Measurements from ENCODE around the gene PCBD1. TPM values are rescaled to one million over a fixed set of nuclear protein-coding genes. Genes with fewer than 3 reads are reported as not detected.

Gene PCBD1
- total RNA-seq, 1 donor from 2014 or later: 162 TPM

DNA sequence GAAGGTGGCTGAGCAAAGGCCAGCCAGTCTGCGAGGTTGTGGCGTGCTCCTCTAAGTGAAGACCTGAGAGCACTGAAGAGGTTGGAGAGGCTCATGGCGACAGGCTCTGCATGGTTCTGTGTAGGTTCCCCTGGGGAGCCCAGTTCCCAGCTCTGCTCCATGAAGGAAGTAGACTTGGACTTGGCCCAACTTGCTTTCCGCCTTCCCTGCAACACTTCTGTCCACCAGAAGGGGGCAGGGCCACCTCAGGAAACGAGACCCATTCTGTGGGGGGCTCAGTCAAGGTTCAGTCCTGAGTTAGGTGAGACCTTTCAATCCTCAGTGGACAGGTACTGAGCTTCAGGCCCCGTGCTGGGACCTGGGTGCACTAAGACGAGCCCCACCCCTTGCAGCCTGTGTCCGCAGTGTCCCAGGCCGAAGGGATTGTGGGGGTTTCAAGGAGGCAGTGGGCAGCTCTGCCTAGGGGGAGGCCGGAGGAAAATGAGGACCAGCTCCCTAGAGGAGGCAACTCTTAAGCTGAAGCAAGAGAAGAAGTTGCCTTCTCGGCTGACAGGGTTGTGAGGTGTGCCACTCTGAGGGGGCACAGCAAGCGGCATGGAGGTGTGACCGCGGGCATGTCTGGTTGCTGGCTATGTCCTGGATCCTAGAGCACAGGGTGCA, 15.0 kb upstream of the PCBD1 start:
- no peaks in the 10 kb centered on the region for H3K9me3 Mint-ChIP-seq (ENCODE audit: low read depth)
- H3K4me3 Mint-ChIP-seq (ENCODE audit: low read depth): no peak overlapping the region
- no peaks in the 10 kb centered on the region for H3K36me3 Mint-ChIP-seq (ENCODE audit: insufficient read depth)
- H3K4me1 Mint-ChIP-seq (ENCODE audit: low read depth): peaks cover 2% of the 10 kb centered on the region
- peaks cover 40% of the 10 kb centered on the region for H3K27me3 Mint-ChIP-seq
- TF ChIP-seq, protein P1, sequence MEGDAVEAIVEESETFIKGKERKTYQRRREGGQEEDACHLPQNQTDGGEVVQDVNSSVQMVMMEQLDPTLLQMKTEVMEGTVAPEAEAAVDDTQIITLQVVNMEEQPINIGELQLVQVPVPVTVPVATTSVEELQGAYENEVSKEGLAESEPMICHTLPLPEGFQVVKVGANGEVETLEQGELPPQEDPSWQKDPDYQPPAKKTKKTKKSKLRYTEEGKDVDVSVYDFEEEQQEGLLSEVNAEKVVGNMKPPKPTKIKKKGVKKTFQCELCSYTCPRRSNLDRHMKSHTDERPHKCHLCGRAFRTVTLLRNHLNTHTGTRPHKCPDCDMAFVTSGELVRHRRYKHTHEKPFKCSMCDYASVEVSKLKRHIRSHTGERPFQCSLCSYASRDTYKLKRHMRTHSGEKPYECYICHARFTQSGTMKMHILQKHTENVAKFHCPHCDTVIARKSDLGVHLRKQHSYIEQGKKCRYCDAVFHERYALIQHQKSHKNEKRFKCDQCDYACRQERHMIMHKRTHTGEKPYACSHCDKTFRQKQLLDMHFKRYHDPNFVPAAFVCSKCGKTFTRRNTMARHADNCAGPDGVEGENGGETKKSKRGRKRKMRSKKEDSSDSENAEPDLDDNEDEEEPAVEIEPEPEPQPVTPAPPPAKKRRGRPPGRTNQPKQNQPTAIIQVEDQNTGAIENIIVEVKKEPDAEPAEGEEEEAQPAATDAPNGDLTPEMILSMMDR (IDR thresholded peaks at IDR 0.05; ENCODE audit: unreplicated experiment): peak; percentile 92
- no peak overlapping the region for H3K27ac Mint-ChIP-seq
- peak; percentile 57 for DNase-seq (ENCODE audit: low spot score, unreplicated experiment)

DNA sequence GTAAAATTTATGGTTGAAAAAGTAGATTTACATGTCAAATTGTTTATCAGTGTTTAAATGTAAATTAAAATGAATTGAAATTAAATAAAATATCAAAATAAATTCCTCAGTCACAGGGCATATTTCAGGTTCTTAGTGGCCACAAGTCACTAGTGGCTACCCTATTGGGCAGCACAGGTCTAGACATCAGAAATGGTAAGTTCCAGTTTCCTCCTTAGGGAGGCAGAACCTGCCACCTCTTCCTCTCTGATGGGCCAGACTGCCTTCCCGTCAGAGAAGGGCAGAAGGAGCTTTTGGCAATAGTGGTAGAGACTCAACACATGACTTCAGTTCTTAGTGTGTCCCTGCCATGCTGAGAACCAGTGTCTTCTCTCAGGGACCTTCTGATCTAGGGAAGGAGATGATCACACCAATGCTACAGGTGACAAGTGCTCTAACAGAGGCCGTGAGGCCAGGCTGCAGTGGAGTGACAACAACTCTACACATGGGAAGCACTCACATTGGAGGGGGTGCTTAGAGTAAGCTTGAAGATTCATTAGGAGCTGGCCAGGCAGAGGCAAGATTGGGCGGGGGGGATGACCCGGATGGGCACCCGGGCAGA, 14.4 kb upstream of the PCBD1 start:
- H3K9me3 Mint-ChIP-seq (ENCODE audit: low read depth): no peaks in the 10 kb centered on the region
- TF ChIP-seq, protein P1 (IDR thresholded peaks at IDR 0.05; ENCODE audit: unreplicated experiment): no peak
- no peaks in the 10 kb centered on the region for H3K36me3 Mint-ChIP-seq (ENCODE audit: insufficient read depth)
- no peak overlapping the region for H3K27ac Mint-ChIP-seq
- no peak overlapping the region for H3K4me3 Mint-ChIP-seq (ENCODE audit: low read depth)
- peaks cover 33% of the 10 kb centered on the region for H3K27me3 Mint-ChIP-seq
- peaks cover 2% of the 10 kb centered on the region for H3K4me1 Mint-ChIP-seq (ENCODE audit: low read depth)
- DNase-seq (ENCODE audit: low spot score, unreplicated experiment): no peak

DNA sequence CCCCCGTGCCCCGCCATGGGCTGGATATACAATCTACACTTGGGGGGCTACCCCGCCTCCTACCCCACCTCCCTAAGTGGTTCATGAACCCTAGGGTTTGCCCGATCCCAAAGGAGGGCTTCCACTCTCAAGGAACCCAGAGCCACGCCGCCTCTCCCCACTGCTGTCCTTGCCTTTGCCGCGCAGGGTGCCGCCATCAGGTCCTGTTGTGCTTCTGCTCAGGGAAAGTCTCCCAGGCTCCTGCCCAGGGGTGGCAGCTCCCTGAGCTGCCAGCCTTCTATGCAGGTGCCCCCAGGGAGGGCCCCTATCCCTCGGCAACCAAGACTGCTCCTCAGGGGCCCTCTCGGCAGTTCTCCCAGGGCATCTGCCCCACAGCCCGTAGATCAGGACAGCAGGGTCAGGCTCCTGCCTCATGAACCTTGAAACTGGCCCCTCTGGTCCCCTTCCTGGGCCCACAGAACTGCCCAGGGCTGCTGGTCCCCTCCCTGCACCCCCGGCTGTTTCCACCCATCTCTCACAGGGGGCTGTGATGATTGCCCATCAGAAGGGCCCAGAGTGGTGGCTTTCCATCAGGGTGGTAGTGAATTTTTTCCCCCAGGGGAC, 13.0 kb upstream of the PCBD1 start:
- Mint-ChIP-seq H3K27ac (no peak overlapping the region), H3K27me3 (peaks cover 26% of the 10 kb centered on the region), H3K36me3 (ENCODE audit: insufficient read depth) (no peaks in the 10 kb centered on the region), H3K9me3 (ENCODE audit: low read depth) (peaks cover 4% of the 10 kb centered on the region), H3K4me3 (ENCODE audit: low read depth) (no peak overlapping the region), H3K4me1 (ENCODE audit: low read depth) (peaks cover 2% of the 10 kb centered on the region)
- no peak for DNase-seq (ENCODE audit: low spot score, unreplicated experiment)
- TF ChIP-seq, protein P1 (IDR thresholded peaks at IDR 0.05; ENCODE audit: unreplicated experiment): no peak

DNA sequence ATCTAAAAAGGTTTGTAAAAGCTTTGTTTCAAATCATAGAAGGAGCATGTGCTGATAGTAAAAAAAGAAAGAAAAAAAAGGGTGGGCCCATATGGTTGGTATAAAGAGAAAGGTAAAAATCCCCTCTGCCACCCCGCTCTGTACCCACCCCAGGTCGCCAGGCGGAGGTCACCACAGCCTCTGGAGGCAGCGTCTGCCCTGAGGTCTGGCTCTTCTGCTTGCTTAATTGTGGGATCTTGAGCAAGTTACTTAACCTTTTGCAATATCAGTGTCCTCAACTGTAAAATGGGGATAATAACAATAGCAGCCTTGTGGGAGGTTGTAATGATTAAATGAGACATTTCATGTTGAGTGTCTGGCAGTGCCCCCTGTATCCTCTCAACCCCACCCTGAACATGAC, 10.7 kb upstream of the PCBD1 start:
- H3K36me3 Mint-ChIP-seq (ENCODE audit: insufficient read depth): no peaks in the 10 kb centered on the region
- peaks cover 2% of the 10 kb centered on the region for H3K4me1 Mint-ChIP-seq (ENCODE audit: low read depth)
- H3K27ac Mint-ChIP-seq: no peak overlapping the region
- no peak for DNase-seq (ENCODE audit: low spot score, unreplicated experiment)
- peaks cover 4% of the 10 kb centered on the region for H3K9me3 Mint-ChIP-seq (ENCODE audit: low read depth)
- H3K4me3 Mint-ChIP-seq (ENCODE audit: low read depth): no peak overlapping the region
- peaks cover 20% of the 10 kb centered on the region for H3K27me3 Mint-ChIP-seq
- TF ChIP-seq, protein P1 (IDR thresholded peaks at IDR 0.05; ENCODE audit: unreplicated experiment): no peak

DNA sequence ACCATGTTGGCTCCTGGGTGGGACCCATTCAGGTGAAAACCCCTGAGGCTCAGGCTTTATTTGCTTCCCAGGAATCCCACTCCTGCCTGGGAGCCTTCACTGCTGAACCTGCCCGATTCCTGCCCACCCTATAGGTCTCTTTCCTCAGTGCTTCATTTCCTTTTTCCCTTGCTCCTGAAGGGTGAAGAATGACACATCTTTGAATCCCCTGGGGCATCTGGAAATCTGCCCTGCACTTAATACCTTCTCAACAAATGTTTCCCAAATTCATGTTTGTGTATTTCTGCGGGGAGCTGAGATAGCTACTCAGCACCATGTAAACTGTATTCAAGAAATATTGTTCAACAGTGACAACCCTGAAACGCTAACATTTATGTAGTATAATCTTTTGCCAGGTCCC, 10.3 kb upstream of the PCBD1 start:
- DNase-seq (ENCODE audit: low spot score, unreplicated experiment): no peak
- no peak overlapping the region for H3K4me3 Mint-ChIP-seq (ENCODE audit: low read depth)
- peaks cover 4% of the 10 kb centered on the region for H3K9me3 Mint-ChIP-seq (ENCODE audit: low read depth)

More for the DNA sequence above, 10.3 kb upstream of the PCBD1 start:
- no peaks in the 10 kb centered on the region for H3K36me3 Mint-ChIP-seq (ENCODE audit: insufficient read depth)
- H3K27ac Mint-ChIP-seq: no peak overlapping the region
- TF ChIP-seq, protein P1 (IDR thresholded peaks at IDR 0.05; ENCODE audit: unreplicated experiment): no peak
- peaks cover 20% of the 10 kb centered on the region for H3K27me3 Mint-ChIP-seq
- peaks cover 2% of the 10 kb centered on the region for H3K4me1 Mint-ChIP-seq (ENCODE audit: low read depth)
